CD14-positive monocyte (primary cell): ENCODE data around the gene RAB1A. TPM values are rescaled to one million over a fixed set of nuclear protein-coding genes. Genes with fewer than 3 reads are reported as not detected.
A peak's percentile ranks its signal among the peaks of the same experiment; 100 is the strongest.

Experiments used
- DNase-seq, 3 donors: peaks; one replicate each; pipeline ENCODE4 v3.0.0-alpha.2; 2011 to 2022
- H2AFZ ChIP-seq: 2 replicates; pipeline ENCODE4 v1.6.0; 2012; ENCODE audit warnings: mild to moderate bottlenecking, low read depth, low read length, inconsistent platforms; ENCODE audit not compliant: insufficient read depth, poor library complexity, severe bottlenecking
- H3K27ac ChIP-seq, 2 donors: 1 replicate in 1 of 2; 2 replicates in 1 of 2; pipeline ENCODE4 v1.5.1; 2012 to 2013; ENCODE audit warnings: low read length in 2 of 2, control low read depth in 1 of 2, inconsistent platforms in 1 of 2, low read depth in 1 of 2, mild to moderate bottlenecking in 1 of 2
- H3K27me3 ChIP-seq, 2 donors: one replicate each; pipeline versions ENCODE4 v1.6.0 to v1.6.1; 2011 to 2013; ENCODE audit warnings: low read length in 2 of 2; ENCODE audit not compliant: control insufficient read depth in 2 of 2, insufficient read depth in 2 of 2
- H3K36me3 ChIP-seq, 2 donors: replicated peaks in 1 of 2; 1 replicate in 1 of 2; 2 replicates in 1 of 2; pipeline versions ENCODE4 v1.5.1 to v1.6.1; 2012 to 2013; ENCODE audit warnings: low read length in 2 of 2, control low read depth in 1 of 2, inconsistent platforms in 1 of 2, mild to moderate bottlenecking in 1 of 2; ENCODE audit not compliant: insufficient read depth in 2 of 2, control insufficient read depth in 1 of 2
- H3K4me1 ChIP-seq, 2 donors: 1 replicate in 1 of 2; 2 replicates in 1 of 2; pipeline versions ENCODE4 v1.5.1 to v1.6.1; 2012 to 2013; ENCODE audit warnings: low read length in 2 of 2, control low read depth in 1 of 2, inconsistent platforms in 1 of 2, mild to moderate bottlenecking in 1 of 2, moderate library complexity in 1 of 2; ENCODE audit not compliant: insufficient read depth in 2 of 2, control insufficient read depth in 1 of 2
- H3K4me2 ChIP-seq: replicated peaks from 2 replicates; pipeline ENCODE3; 2012; ENCODE audit warnings: low read length, moderate library complexity, mild to moderate bottlenecking; ENCODE audit not compliant: poor library complexity, severe bottlenecking; ENCODE audit errors: extremely low read depth
- H3K4me3 ChIP-seq, 3 experiments: fragments of 200-600 bp in 1 of 3; sonication (generic) in 1 of 3; replicated peaks in 1 of 3; 1 replicate in 2 of 3; 2 replicates in 1 of 3; pipeline ENCODE4 v1.5.1; 2011 to 2013; ENCODE audit warnings: low read length in 3 of 3, mild to moderate bottlenecking in 3 of 3, control low read depth in 2 of 3, low read depth in 2 of 3, inconsistent platforms in 1 of 3, moderate library complexity in 1 of 3
- H3K79me2 ChIP-seq: 2 replicates; pipeline ENCODE4 v1.6.0; 2012; ENCODE audit warnings: mild to moderate bottlenecking, control low read depth, inconsistent platforms, low read length, moderate library complexity; ENCODE audit not compliant: insufficient read depth
- H3K9ac ChIP-seq: 2 replicates; pipeline ENCODE4 v1.6.0; 2017; ENCODE audit warnings: low read length, mild to moderate bottlenecking; ENCODE audit not compliant: insufficient read depth, poor library complexity, severe bottlenecking
- H3K9me3 ChIP-seq, 2 donors: replicated peaks in 1 of 2; 1 replicate in 1 of 2; 2 replicates in 1 of 2; pipeline versions ENCODE4 v1.5.1 to v1.6.1; 2012 to 2013; ENCODE audit warnings: low read length in 2 of 2, control low read depth in 1 of 2; ENCODE audit not compliant: control insufficient read depth in 1 of 2, insufficient read depth in 1 of 2
- H4K20me1 ChIP-seq: 2 replicates; pipeline ENCODE4 v1.6.0; 2012; ENCODE audit warnings: mild to moderate bottlenecking, low read length, control low read depth, moderate library complexity; ENCODE audit not compliant: insufficient read depth
- H3K27ac Mint-ChIP-seq, 7 donors: one replicate each; pipeline ENCODE4 v1.8.0; 2020; ENCODE audit warnings: mild to moderate bottlenecking in 7 of 7, mixed read lengths in 7 of 7, moderate library complexity in 6 of 7, inconsistent platforms in 2 of 7
- H3K27me3 Mint-ChIP-seq, 3 donors: one replicate each; pipeline ENCODE4 v1.8.0; 2021 to 2022; ENCODE audit warnings: low read depth in 3 of 3, mild to moderate bottlenecking in 3 of 3, mixed read lengths in 3 of 3, moderate library complexity in 3 of 3, inconsistent platforms in 1 of 3
- H3K36me3 Mint-ChIP-seq, 2 donors: one replicate each; pipeline ENCODE4 v1.8.0; 2020; ENCODE audit warnings: mixed read lengths in 2 of 2, inconsistent platforms in 1 of 2, mild to moderate bottlenecking in 1 of 2
- H3K4me1 Mint-ChIP-seq: one replicate; pipeline ENCODE4 v1.8.0; 2020; ENCODE audit warnings: mild to moderate bottlenecking, mixed read lengths
- H3K4me3 Mint-ChIP-seq, 2 donors: one replicate each; pipeline ENCODE4 v1.8.0; 2020; ENCODE audit warnings: mild to moderate bottlenecking in 2 of 2, mixed read lengths in 2 of 2, moderate library complexity in 1 of 2
- H3K9me3 Mint-ChIP-seq, 7 donors: one replicate each; pipeline ENCODE4 v1.8.0; 2020 to 2022; ENCODE audit warnings: mixed read lengths in 7 of 7, mild to moderate bottlenecking in 6 of 7, moderate library complexity in 6 of 7, inconsistent platforms in 2 of 7
- CTCF ChIP-seq: fragments of 200-600 bp; IDR thresholded peaks from one replicate; pipeline ENCODE4 v1.8.0; 2022; ENCODE audit warnings: antibody characterized with exemption, mild to moderate bottlenecking
- WGBS: methylation state at CpG from one replicate; pipeline ENCODE4 v1.1.5; 2013; ENCODE audit warnings: missing lambda C conversion rate; ENCODE audit not compliant: insufficient coverage; 5-methylcytosine and 5-hydroxymethylcytosine counted together
- intact Hi-C, 2 donors: fragments of 100-400 bp; cut with micrococcal nuclease; formaldehyde crosslinking; loops; one replicate each; pipeline versions ENCODE4 v1.15.0 to v1.15.1; 2023
- polyA plus RNA-seq, 3 donors: library from polyadenylated mRNA; depleted of rRNA in 1 of 3; unstranded in 2 of 3; stranded (reverse) in 1 of 3; fragments of 300-500 nt in 2 of 3; fragments of >200 nt in 1 of 3; fragmentation: Illumina TruSeq in 2 of 3; gene quantifications; 1 replicate in 2 of 3; 2 replicates in 1 of 3; pipeline ENCODE4 v1.2.3, GENCODE V29; 2012 to 2021

Gene RAB1A
- polyA plus RNA-seq, 3 donors, result 106 to 124 (median 110) TPM

GRCh38 chr2:65169760-65170136, 39.8 kb upstream of the RAB1A start:
- Mint-ChIP-seq H3K27ac (peak overlapping the region in 1 of 7 donors; percentile 48), H3K36me3 (no peaks in the 10 kb centered on the region), H3K4me3 (no peak overlapping the region), H3K27me3 (peaks cover 0 to 4% (median 0%) of the 10 kb centered on the region in 3 donors), H3K4me1 (peaks cover 19% of the 10 kb centered on the region), H3K9me3 (peaks cover 0 to 2% (median 0%) of the 10 kb centered on the region in 7 donors)
- no peaks in the 10 kb centered on the region for H4K20me1 ChIP-seq
- H3K9ac ChIP-seq, result no peak overlapping the region
- no peaks in the 10 kb centered on the region for H3K9me3 ChIP-seq
- H3K27me3 ChIP-seq, result no peaks in the 10 kb centered on the region
- no peaks in the 10 kb centered on the region for H3K36me3 ChIP-seq
- peaks cover 17 to 19% of the 10 kb centered on the region in 2 donors for H3K4me1 ChIP-seq
- no peak overlapping the region for H3K27ac ChIP-seq
- no peak overlapping the region for H3K4me3 ChIP-seq
- no peaks in the 10 kb centered on the region for H3K79me2 ChIP-seq
- intact Hi-C loops, result loop anchor here in 1 of 2 donors (10.0 kb wide), 1 partner anchor 255 kb away; no protein-coding TSS in a partner anchor
- WGBS, result 73% methylated on average over 2 of the region's 4 CpGs
- no peak for DNase-seq
- no peak overlapping the region for H2AFZ ChIP-seq
- H3K4me2 ChIP-seq, result no peak overlapping the region
- TF ChIP-seq CTCF, result no peak

GRCh38 chr2:65165558-65165957, 35.7 kb upstream of the RAB1A start:
- Histone ChIP-seq H3K36me3 (no peaks in the 10 kb centered on the region), H3K9ac (no peak overlapping the region), H4K20me1 (no peaks in the 10 kb centered on the region), H3K4me2 (no peak overlapping the region), H3K27ac (peak overlapping the region; percentile 20 to 59), H2AFZ (peak overlapping the region; percentile 60), H3K79me2 (no peaks in the 10 kb centered on the region), H3K4me3 (no peak overlapping the region), H3K4me1 (peaks cover 28 to 31% of the 10 kb centered on the region in 2 donors), H3K27me3 (no peaks in the 10 kb centered on the region), H3K9me3 (no peaks in the 10 kb centered on the region)
- Mint-ChIP-seq H3K4me3 (peak overlapping the region in 1 of 2 donors; percentile 67), H3K9me3 (peaks cover 0 to 2% (median 0%) of the 10 kb centered on the region in 7 donors), H3K4me1 (peaks cover 30% of the 10 kb centered on the region), H3K27me3 (peaks cover 0 to 3% (median 2%) of the 10 kb centered on the region in 3 donors), H3K27ac (peak overlapping the region; percentile 56 to 89 (median 83)), H3K36me3 (no peaks in the 10 kb centered on the region)
- 5% methylated on average over 4 of the region's 7 CpGs for WGBS
- DNase-seq, result peak; percentile 57 to 62 (median 62)
- no peak for TF ChIP-seq CTCF
- intact Hi-C loops, result no loop called here
